ENCODE measurements around the gene TFE3.

- TF ChIP-seq EZH2 (IDR thresholded peaks at IDR 0.05; ENCODE audit: insufficient read depth, poor library complexity, severe bottlenecking) (no peak), EZH2phosphoT487 (IDR thresholded peaks at IDR 0.05; ENCODE audit: insufficient read depth, low read depth) (no peak)
Observed at GRCh38 chrX:48997865-48998264, 45.3 kb downstream of the TFE3 start.

All from GM23248 (cell line).